ENCODE measurements around the gene CKM.
"Not testable (repeated sequence)": the region's sequence is repeated elsewhere in the genome, so short reads cannot be mapped to it uniquely, and the experiment has no call there.

Gene CKM

DNA sequence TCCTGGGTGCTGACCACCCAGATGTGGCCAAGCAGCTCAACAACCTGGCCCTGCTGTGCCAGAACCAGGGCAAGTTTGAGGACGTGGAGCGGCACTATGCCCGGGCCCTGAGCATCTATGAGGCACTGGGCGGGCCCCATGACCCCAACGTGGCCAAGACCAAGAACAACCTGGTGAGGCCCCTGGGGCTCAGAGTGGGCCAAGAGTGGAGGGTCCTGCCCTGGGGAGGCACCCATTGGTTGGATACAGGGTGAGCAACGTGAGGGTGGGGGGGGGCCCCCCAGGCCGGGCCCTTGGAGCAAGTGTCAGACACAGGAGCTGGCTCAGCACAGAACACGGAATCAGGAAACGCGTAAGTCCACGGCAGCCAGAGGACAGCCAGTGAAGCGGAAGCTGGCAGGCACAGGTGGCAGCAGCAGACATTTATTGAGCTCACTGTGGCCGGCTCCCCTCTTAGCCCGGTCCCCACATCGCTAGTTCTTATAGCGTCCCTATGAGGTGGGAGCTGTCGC, 26.8 kb upstream of the CKM start:
- in situ Hi-C loops (cut with MboI; ENCODE audit: low sequenced_read_pairs) = no loop called here

DNA sequence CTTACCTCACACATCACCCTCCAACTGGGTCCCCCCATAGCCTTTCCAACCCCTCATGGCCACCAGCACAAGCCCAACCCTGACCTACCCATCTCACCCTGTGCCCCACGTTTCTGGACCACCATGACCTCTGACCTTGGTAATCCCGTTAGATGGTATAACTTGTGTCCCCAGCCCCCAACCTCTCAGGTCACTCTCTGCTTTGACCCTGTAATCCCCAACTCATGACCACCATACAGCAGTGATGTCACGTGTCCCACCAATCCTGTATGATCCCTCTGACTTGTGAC, 26.4 kb upstream of the CKM start:
- in situ Hi-C loops (cut with MboI; ENCODE audit: low sequenced_read_pairs) = no loop called here

DNA sequence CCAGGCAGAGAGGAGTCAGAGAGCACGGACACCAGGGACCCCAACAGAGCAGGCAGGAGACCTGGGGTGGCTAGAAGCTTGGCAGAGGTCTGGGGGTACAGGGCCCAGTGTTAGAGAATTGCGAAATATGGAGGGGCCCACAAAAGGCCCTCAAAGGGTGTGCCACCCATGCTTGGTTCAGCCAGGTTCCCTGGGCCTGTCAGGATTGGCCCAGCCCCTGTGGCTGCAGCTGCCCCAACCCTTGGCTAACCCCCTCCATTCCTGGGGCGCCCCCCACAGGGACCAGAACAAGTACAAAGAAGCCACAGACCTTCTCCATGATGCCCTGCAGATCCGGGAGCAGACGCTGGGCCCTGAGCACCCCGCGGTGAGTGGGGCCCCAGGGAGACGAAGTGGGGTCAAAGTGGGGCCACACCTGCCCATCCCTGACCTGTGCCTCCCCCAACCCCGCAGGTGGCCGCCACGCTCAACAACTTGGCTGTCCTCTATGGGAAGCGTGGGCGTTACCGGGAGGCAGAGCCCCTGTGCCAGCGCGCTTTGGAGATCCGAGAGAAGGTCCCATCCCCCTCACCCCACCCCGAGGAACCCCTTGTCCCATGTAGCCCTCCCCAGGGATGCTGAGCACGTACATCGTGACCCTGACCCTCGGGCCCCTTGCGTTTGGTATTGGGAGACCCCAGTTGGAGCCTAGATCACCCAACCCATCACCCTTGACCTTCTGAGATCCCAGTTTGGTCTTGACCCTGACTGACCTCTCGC, 25.9 kb upstream of the CKM start:
- in situ Hi-C loops (cut with MboI; ENCODE audit: low sequenced_read_pairs) = no loop called here

DNA sequence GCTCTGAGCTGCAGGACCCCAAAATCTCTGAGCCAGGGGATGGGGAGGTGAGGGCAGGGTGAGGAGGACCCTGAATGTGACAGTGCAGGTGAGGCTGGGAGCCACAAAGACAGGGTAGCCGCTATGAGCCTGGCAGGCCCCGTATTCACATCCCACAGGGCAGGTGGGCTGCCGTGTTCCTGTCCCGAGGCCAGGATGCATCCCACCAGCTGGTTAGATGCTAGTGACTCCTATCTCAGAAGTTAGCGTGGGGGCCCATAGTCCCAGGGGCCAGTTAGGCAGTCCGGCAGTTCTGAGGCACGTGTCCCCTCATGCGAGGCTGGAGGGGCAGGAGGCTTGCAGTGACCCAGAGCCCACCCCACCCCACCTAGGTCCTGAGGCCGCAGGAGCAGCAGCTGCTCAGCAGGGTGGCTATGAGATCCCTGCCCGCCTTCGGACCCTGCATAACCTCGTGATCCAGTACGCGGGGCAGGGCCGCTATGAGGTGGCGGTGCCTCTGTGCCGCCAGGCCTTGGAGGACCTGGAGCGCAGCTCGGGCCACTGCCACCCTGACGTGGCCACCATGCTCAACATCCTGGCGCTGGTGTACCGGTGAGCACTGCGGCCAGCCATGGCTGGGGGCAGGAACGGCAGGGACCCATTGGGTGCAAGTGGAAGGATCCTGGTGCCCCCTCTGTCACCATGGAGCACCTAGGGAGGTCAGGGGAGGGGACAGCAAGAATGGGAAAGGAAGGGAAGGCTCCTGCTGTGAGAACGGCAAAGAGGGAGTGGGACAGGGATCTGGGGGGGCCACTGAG, 25.1 kb upstream of the CKM start:
- in situ Hi-C loops (cut with MboI; ENCODE audit: low sequenced_read_pairs) = no loop called here

DNA sequence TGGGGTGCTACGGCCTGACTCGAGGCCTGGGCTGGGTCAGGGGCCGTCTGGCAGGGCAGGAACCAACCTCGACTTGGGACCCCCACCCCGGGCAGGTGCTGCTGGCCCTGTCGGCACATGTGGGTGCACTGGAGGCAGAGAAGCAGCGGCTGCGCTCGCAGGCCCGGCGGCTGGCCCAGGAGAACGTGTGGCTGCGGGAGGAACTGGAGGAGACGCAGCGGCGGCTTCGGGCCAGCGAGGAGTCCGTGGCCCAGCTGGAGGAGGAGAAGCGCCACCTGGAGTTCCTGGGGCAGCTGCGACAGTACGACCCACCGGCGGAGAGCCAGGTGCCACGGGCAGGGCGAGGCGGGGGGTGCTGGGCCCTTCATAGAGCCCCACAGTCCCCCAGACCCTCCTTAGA, 23.8 kb upstream of the CKM start:
- in situ Hi-C loops (cut with MboI; ENCODE audit: low sequenced_read_pairs) = no loop called here

DNA sequence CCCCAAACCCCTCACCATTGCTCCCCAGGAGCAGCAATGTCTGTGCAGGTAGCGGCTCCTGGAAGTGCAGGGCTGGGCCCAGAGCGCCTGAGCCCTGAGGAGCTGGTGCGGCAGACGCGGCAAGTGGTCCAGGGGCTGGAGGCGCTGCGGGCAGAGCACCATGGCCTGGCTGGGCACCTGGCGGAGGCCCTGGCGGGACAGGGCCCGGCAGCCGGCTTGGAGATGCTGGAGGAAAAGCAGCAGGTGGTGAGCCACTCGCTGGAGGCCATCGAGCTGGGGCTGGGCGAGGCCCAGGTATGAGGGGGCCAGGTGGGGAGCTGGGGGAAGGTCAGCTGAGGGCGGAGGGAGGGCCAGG, 22.8 kb upstream of the CKM start:
- in situ Hi-C loops (cut with MboI; ENCODE audit: low sequenced_read_pairs) = no loop called here

DNA sequence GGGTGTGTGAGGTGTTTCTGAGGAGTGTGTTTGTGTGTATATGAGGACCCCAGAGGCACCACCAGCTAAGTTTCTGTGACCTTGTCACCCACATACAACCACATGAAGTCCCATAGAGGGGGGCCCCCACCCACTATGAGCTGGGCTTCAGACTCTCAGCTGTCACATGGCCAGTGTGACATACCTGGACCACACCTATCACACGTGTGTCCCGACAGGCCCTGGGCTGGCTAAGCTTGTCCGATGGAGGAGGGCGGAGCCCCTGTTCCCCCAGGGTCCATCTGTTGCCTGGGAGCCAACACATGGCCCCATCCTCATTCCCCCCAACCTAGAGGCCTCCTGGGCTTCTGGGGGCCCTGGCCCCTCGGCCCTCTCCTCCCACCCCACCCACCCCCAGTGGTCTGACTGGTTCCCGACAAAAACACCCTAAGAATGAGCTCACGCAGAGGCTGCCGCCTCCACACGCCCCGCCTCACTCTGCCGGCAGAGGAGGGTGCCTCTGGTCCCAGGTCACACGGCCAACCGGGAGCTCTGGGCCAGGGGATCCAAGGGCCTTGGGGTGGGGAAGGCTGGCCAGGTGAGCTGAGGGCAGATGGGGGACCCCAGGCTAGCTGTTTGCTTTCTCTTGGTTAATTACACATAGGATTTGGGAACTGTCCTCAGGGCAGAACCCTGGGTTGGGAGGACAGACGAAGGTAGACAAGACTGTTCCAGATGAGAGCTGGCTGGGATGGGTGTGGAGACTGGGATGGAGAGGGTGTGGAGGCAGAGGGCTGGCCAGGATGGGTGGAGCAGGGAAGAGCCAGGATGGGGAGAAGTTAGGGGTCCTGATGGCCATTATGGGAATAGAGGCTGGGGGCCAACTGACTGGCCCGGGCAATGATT, 22.2 kb upstream of the CKM start:
- in situ Hi-C loops (cut with MboI; ENCODE audit: low sequenced_read_pairs) = no loop called here

DNA sequence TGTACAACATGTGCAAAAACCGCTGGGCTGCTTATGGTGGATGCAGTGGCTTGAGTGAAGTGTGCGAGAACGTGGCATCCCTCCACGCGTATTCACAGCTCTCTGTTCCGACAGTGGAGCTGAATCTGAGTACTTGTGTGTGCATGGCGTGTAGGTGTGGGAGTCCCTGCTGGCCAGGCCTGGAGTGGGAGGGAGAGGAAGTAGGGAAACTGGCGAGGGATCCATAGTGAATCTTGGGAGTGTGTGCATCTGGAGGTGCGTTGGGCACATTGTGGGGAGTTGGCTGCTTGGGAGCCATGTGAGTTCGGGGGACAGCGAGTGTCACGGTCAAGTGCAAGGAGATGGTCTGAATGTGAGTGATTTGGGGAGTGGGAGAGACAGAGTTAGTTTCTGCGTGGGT, 20.2 kb upstream of the CKM start:
- in situ Hi-C loops (cut with MboI; ENCODE audit: low sequenced_read_pairs) = no loop called here

DNA sequence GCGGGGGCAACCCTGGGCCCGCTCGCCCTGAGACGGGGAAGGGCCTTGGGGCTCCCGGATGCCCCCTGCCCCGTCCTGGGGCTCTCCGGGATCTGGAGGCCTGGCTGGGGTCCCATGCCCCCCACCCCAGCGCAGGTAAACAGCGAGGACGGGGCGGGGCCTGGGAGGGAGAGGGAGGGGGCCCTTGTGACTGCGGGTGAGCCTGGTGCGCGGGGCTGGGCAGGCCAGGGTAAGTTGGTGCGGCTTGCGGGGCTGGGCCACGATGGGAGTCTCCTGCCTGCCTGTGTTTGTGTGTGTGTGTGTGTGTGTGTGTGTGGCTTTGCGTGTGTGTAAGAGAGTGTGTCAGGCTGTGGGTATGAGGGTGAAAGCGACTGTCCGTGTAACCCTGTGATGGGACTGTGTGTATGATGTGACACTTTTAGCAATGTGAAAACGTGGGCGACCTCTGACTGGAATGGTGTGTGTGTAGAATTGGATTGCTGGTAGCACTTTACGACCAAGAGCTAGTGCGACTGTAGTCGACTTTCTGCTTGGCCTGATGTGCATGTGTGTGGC, 18.3 kb upstream of the CKM start:
- in situ Hi-C loops (cut with MboI; ENCODE audit: low sequenced_read_pairs) = no loop called here

DNA sequence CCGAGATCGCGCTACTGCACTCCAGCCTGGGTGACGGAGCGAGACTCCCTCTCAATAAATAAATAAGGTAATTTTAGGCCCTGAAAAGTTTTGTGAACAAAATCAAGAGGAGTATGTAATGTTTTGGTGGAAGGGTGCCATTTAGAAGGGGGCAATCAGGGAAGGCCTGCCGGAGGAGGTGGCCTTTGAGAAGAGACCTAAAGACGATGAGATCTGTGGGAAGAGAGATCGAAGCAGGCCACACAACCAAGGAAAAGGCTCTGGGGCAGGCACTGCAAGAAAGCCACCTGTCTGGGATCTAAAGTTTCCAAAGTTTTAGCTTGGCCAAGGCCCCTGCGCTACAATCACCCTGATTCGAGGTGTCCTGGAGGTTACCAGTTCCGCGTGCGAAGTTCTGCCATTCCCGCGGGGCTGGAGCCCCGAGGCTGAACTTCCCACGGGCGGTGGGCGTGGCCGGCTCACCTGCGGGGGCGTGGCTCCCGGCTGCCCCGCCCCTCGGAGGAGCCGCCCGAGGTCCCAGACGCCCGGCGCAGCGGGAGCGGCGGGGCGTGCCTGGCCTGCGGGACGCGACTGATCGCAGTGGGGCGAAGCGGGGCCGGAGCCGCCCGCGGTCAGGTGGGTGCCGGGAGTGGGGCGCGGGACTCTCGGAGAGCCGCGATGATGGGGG, 17.7 kb upstream of the CKM start, which contains the start of gene KLC3:
TSS of gene KLC3 (plus strand) at position 519 of the 667 bp plus-strand sequence. CDS start 4,792 bp downstream, outside the sequence.
- in situ Hi-C loops (cut with MboI; ENCODE audit: low sequenced_read_pairs) = no loop called here

DNA sequence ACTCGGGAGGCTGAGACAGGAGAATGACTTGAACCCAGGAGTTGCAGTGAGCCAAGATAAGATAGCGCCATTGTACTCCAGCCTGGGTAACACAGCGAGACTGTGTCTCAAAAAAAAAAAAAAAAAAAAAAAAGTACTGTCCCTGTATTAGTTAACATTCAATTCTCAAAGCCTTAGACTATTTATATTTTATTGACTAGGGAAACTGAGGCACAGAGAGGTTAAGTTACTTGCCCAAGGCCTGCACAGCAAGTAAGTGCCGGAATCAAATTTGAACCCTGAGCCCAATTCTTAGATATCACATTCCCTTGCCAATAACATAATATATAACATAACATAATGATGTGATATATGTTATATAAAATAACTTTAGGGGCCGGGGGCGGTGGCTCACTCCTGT, 17.0 kb upstream of the CKM start:
- in situ Hi-C loops (cut with MboI; ENCODE audit: low sequenced_read_pairs) = no loop called here

DNA sequence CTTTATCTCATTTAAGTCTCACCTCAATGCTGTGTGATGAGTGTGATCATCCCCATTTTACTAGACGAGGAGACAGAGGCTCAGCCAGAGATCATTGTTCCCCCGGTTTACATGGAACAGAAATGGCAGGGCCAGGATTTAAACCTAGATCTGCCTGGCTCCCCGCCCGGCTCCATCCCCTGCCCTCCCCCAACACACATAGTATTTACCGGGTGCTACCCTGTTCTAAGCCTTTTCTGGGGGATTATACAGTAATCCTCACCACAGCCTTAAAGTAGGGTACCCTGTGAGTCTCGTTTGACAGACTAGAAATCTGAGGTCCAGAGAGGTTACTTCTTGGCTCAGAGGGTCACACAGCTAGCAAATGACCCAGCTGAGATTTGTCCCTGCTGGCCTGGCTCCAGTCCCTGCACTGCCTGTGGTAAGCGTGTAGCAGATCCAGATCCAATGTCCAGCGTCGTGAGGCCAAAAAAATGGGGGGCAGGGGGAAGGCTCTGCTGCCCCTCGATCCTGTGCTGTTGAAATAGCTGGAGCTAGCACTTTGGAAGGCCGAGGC, 14.1 kb upstream of the CKM start:
- in situ Hi-C loops (cut with MboI; ENCODE audit: low sequenced_read_pairs) = no loop called here

DNA sequence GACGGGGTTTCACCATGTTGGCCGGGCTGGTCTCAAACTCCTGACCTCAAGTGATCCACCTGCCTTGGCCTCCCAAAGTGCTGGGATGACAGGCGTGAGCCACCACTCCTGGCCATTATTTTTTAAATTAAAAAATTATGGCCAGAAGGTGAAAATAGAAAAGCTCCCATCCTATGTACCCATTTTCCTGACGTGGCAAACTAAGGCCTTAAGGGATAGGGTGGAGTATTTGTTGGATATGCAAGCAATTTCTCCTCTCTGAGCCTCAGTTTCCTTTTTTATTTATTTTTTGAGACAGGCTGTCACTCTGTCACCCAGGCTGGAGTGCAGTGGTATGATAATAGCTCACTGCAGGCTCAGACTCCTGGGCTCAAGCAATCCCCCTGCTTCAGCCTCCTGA, 12.2 kb upstream of the CKM start:
- in situ Hi-C loops (cut with MboI; ENCODE audit: low sequenced_read_pairs) = not testable (repeated sequence)

DNA sequence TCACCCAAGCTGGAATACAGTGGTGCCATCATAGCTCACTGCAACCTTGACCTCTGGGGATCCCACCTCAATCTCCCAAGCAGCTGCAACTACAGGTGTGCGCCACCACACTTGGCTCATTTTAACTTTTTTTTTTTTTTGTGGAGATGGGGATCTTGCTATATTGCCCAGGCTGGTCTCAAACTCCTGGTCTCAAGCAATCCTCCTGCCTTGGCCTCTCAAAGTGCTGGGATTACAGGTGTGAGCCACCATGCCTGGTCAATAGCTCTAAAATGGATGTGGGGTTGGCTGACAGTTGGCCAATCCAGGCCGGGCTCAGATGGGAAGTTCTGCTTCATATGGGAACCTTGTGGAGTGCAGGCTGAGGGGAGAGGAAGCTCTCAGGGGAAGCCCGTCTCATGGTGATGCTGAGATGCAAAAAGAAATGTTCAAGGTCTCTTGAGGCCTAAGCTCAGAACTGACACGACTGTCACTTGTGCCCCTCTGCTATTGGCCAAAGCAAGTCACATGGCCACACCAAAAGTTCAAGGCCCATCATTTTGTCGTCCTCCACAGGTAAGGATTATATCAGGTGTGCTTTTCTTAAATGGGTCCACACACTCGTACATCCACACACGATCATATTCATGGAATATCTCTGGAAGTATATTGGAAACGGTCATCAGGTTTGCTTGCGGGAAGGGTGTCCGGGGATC, 11.1 kb upstream of the CKM start:
- in situ Hi-C loops (cut with MboI; ENCODE audit: low sequenced_read_pairs) = no loop called here

DNA sequence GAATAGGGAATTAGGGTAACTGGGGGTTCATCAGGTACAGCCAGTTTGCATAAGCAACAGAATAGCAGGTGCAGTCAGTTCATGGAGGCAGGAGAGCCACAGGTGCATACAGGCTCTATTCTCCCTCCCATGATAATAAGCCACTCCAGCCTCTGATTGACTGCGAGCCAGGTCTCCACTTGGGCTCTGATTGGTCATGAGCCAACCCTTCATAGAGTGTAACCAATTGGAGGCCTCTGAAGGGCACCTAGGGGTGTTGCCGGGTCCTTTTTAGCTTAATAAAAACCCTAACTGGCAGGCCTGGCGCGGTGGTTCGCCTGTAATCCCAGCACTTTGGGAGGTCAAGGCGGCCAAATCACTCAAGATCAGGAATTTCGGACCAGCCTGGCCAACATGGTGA, 8.7 kb upstream of the CKM start:
- in situ Hi-C loops (cut with MboI; ENCODE audit: low sequenced_read_pairs) = no loop called here

DNA sequence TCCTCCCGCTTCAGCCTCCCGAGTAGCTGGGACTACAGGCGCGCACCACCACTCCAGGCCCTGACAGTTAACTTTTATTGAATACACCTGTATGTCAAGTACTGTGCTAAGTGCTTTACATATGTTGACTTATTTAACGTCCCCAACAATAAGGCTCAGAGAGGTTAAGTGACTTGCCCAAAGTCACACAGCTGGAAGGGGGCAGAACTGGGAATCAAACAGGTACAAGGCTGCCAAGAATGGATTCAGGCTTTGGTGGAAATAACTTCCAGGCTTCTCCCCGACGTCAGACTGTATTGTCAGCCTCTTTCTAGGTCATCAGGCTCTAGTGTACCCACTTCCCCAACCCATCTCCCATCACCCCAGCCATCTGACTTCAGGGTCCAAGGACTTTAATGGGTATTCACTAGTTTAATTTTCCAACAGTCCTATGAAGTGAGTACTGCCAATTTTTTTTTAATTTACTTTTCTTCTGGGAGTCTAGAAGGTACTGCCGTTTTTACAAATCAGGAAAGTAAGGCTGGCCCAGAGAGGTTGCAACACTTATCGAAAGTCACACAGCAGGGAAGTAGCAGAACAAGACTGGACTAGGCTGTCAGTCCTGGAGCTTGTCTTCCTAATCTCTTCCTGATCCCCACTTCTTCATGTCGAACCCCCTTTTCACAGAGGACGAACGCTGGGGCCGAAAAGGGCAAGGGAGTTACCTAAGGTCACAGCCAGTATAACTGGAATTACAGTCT, 4.9 kb upstream of the CKM start:
- in situ Hi-C loops (cut with MboI; ENCODE audit: low sequenced_read_pairs) = no loop called here

DNA sequence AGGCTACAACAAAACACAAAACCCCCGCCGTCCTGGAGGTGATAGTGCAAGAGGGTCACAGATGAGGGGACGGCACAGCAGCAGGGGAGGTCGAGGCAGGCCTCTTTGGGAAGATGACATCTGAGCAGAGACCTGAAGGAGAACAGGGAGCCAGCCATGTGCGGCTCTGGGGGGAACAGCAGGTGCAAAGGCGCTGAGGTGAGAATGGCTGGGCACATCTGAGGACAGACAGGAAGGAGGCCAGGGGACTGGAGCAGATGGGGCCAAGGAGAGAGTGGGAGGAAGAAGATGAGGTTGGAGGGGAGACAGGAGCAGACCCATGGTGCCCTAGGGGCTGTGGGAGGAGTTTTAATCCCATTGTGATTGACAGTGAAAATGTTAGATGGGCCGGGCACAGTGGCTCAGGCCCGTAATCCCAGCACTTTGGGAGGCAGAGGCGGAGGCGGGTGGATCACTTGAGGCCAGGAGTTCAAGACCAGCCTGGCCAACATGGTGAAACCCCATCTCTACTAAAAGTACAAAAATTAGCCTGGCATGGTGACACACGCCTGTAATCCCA, 1.8 kb upstream of the CKM start:
- in situ Hi-C loops (cut with MboI; ENCODE audit: low sequenced_read_pairs) = no loop called here

DNA sequence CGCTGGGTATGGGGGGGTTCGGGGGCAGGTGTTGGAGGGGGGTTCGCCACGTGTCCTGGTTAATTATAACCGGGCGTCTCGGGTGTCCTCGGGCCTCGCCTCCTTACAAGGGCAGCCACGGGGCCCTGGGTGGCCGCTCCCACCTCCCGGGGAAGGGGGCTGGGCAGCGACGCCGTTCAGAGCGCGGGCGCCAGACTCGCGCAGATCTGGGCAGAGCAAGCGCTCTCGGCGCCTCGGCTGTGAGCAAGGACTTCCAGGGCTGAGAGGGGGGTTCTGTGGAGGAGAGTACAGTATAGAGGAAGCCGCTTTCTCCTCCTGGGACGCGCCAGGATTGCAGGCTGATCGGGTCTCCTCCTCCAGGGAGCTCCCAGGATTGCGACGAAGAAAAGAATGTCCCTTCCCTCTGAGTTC, 1.0 kb upstream of the CKM start:
- in situ Hi-C loops (cut with MboI; ENCODE audit: low sequenced_read_pairs) = no loop called here

DNA sequence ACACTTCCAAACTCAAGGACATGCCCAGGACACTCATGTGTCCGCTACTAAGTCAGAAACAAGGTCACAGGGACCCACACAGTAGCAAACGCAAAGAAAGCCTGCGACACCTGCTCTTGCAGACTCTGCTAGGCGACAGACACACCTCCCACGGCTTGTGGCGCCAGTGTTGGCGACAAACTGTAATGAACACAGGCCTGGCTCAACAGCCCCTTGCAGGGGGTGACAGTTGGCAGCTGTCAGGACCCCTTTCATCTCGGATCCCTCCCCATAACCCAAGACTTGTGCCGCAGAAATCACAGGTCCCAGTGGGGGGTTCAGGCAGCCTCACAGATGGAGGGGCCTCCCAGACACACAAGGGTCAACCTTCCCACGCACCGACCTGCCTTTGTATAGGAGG, 364 bp downstream of the CKM start:
- in situ Hi-C loops (cut with MboI; ENCODE audit: low sequenced_read_pairs) = no loop called here

Data from HL-60/S4 treated with phorbol 12-myristate 13-acetate at 8.2 ng/mL for 4 days and 3 days (cell line).